Duodenal mucosa (tissue), 2 donors: Measurements from ENCODE around the gene SHH.

Experiments used
- H3K27ac ChIP-seq: one replicate; pipeline ENCODE4 v1.7.0; 2013; ENCODE audit warnings: low read depth, low read length
- H3K27me3 ChIP-seq, 2 donors: one replicate each; pipeline ENCODE4 v1.7.0; 2013; ENCODE audit warnings: low read length in 2 of 2, control low read depth in 1 of 2; ENCODE audit not compliant: insufficient read depth in 2 of 2, control insufficient read depth in 1 of 2
- H3K36me3 ChIP-seq, 2 donors: one replicate each; pipeline ENCODE4 v1.7.0; 2013; ENCODE audit warnings: low read length in 2 of 2, control low read depth in 1 of 2; ENCODE audit not compliant: insufficient read depth in 2 of 2, control insufficient read depth in 1 of 2
- H3K4me1 ChIP-seq, 2 donors: one replicate each; pipeline ENCODE4 v1.7.0; 2013; ENCODE audit warnings: low read length in 2 of 2, control low read depth in 1 of 2; ENCODE audit not compliant: insufficient read depth in 2 of 2, control insufficient read depth in 1 of 2
- H3K4me3 ChIP-seq, 2 donors: one replicate each; pipeline ENCODE4 v1.7.0; 2013; ENCODE audit warnings: low read length in 2 of 2, low read depth in 1 of 2
- H3K9ac ChIP-seq, 2 donors: one replicate each; pipeline ENCODE4 v1.7.0; 2013; ENCODE audit warnings: low read length in 2 of 2, low read depth in 1 of 2
- H3K9me3 ChIP-seq, 2 donors: one replicate each; pipeline ENCODE4 v1.7.0; 2013; ENCODE audit warnings: low read length in 2 of 2, control low read depth in 1 of 2; ENCODE audit not compliant: control insufficient read depth in 1 of 2

Gene SHH

DNA sequence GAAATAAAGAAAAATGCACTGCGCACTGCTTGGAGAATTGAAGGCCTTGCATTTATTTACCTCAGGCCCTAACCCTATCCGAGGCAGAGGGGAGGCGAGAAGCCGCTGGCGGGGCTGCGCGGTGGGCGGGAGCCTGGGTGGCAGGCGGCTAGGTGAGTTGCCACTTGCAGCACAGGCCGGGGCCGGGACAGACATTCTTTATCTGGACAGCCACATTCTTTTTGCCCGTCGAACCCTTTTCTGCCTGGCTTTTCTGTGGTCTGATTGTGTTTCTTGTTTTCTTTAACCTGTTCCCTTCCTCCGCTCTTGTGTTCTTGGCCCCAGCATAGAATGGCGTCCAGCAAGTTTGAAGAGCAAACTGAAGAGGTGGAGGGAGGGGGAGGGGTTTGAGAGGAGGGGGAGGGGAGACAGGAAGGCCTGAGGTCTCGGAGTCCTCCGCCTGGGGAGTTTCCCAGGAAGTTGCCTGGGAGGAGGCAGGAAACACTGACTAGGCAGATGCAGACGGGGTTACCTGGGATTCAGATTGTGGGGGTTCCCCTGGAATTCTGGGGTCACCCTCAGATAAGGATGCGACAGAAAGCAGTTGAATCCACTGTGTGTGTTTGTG, 5.1 kb downstream of the SHH start:
- Histone ChIP-seq H3K4me3 (no peak overlapping the region), H3K9me3 (no peaks in the 10 kb centered on the region), H3K27ac (no peak overlapping the region), H3K36me3 (no peaks in the 10 kb centered on the region), H3K27me3 (peaks cover 23 to 31% of the 10 kb centered on the region in 2 donors), H3K9ac (no peak overlapping the region), H3K4me1 (peaks cover 22 to 34% of the 10 kb centered on the region in 2 donors)

DNA sequence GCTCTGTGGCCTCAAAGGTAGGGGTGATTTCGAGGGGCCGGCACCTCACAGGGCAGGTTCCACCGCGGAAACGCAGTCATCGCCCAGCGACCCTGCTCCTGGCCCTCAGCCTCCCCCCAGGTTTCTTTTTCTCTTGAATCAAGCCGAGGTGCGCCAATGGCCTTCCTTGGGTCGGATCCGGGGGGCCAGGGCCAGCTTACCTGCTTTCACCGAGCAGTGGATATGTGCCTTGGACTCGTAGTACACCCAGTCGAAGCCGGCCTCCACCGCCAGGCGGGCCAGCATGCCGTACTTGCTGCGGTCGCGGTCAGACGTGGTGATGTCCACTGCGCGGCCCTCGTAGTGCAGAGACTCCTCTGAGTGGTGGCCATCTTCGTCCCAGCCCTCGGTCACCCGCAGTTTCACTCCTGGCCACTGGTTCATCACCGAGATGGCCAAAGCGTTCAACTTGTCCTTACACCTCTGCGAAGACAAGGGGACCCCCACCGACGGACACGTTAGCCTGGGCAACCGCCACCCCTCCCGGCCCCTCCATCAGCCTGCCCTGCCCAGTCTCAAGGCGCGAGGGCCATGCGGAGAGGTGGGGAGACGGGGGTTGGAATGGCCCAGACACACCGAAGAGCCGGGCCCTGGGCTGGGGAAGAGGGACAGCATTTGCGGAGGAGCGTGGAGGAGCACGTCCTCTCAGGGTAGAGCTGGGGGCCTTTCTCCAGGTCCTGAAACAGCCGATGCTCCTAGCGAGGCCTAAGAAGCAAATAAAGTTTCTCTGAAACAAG, 6.0 kb downstream of the SHH start:
- H3K27me3 ChIP-seq, result peaks cover 15 to 22% of the 10 kb centered on the region in 2 donors
- peaks cover 13 to 26% of the 10 kb centered on the region in 2 donors for H3K4me1 ChIP-seq
- no peak overlapping the region for H3K27ac ChIP-seq
- no peak overlapping the region for H3K4me3 ChIP-seq
- no peak overlapping the region for H3K9ac ChIP-seq
- no peaks in the 10 kb centered on the region for H3K9me3 ChIP-seq
- no peaks in the 10 kb centered on the region for H3K36me3 ChIP-seq

DNA sequence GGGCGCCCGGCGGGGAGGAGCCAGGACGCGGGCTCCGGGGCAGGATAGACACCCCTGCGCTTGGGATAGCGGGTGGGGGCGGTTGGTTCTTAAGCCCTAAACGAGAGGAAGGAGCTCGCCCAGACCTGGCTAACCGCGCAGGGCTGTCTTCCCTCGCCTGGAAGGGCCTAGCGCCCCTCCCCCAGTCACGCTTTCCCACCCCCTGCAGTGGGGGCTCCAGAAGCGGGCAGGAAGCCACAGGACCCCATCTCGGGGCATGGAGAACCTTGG, 6.5 kb downstream of the SHH start:
- peaks cover 10 to 24% of the 10 kb centered on the region in 2 donors for H3K4me1 ChIP-seq
- no peaks in the 10 kb centered on the region for H3K36me3 ChIP-seq
- no peak overlapping the region for H3K9ac ChIP-seq
- no peak overlapping the region for H3K27ac ChIP-seq
- no peaks in the 10 kb centered on the region for H3K9me3 ChIP-seq
- peaks cover 9 to 19% of the 10 kb centered on the region in 2 donors for H3K27me3 ChIP-seq
- H3K4me3 ChIP-seq, result no peak overlapping the region

DNA sequence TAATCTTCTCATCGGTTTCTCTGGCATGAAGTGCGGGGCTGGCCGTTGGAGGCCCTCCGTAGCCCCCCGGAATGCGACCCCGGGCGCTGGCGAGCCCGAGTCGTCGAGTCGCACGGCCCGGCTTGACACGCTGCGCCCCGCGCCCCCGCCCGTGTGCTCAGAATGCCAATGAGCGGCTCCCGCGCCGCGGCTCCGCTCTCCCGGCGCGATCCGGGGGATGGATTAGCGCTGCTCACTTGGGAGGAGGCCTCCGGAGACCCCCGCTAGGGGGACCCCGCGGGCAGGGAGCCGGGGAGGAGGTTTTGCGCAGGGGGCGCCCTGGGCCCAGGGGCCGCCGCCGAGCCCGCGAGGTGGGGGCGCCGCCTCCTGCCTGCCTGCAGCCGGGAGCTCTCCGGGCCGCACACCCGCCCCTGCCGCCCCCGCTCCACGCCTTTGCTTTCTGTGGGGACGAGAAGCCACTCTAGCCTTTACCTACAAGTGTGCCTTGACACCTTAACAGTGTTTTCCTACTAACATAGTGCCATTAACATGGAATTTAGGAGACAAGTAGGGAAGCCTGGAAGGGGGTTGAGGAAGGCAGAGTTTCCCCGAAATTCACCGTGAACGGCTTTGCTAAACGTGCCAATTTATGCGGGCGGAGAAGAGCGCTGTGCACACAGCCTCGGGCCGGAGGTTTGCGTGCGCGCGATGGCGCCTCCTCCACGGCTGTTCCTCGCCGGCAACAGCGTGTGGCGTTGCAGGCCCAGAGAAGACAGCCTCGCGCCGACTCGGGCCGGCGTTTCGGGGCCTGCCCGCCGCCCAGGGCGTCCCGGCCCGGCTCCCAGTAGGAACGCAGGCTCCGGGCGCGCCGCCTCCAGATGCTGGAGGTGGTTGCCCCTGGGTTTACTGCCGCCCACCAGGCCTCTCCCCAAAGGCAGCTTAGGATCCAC, 7.1 kb downstream of the SHH start:
- no peaks in the 10 kb centered on the region for H3K9me3 ChIP-seq
- H3K27me3 ChIP-seq, result peaks cover 3 to 15% of the 10 kb centered on the region in 2 donors
- H3K9ac ChIP-seq, result no peak overlapping the region
- H3K36me3 ChIP-seq, result no peaks in the 10 kb centered on the region
- H3K4me1 ChIP-seq, result peaks cover 6 to 20% of the 10 kb centered on the region in 2 donors
- peak overlapping the region; percentile 42 to 43 for H3K4me3 ChIP-seq
- H3K27ac ChIP-seq, result no peak overlapping the region

DNA sequence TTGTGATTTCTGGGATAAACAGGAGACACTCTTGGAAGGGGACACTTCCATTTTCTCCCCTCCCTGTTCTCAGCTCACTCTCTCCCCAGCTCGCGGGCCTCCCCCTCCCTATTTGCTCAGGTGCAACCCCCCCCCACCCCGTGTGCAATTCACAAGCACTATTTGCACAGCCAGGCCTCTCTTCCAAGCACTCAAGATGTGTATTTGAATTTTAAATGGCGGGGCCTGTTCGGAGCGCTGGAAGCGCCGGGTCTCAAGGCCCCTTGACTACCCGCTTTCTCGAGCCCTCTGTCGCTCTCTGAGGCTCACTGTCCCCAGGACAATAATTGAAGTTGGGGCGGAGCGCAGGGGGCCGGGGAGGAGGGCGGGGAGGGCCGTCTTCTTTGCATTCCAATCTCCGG, 7.8 kb downstream of the SHH start:
- H3K27me3 ChIP-seq, result peaks cover 0 to 17% of the 10 kb centered on the region in 2 donors
- peaks cover 6 to 17% of the 10 kb centered on the region in 2 donors for H3K4me1 ChIP-seq
- no peak overlapping the region for H3K9ac ChIP-seq
- H3K27ac ChIP-seq, result no peak overlapping the region
- no peak overlapping the region for H3K4me3 ChIP-seq
- no peaks in the 10 kb centered on the region for H3K36me3 ChIP-seq
- H3K9me3 ChIP-seq, result no peaks in the 10 kb centered on the region

DNA sequence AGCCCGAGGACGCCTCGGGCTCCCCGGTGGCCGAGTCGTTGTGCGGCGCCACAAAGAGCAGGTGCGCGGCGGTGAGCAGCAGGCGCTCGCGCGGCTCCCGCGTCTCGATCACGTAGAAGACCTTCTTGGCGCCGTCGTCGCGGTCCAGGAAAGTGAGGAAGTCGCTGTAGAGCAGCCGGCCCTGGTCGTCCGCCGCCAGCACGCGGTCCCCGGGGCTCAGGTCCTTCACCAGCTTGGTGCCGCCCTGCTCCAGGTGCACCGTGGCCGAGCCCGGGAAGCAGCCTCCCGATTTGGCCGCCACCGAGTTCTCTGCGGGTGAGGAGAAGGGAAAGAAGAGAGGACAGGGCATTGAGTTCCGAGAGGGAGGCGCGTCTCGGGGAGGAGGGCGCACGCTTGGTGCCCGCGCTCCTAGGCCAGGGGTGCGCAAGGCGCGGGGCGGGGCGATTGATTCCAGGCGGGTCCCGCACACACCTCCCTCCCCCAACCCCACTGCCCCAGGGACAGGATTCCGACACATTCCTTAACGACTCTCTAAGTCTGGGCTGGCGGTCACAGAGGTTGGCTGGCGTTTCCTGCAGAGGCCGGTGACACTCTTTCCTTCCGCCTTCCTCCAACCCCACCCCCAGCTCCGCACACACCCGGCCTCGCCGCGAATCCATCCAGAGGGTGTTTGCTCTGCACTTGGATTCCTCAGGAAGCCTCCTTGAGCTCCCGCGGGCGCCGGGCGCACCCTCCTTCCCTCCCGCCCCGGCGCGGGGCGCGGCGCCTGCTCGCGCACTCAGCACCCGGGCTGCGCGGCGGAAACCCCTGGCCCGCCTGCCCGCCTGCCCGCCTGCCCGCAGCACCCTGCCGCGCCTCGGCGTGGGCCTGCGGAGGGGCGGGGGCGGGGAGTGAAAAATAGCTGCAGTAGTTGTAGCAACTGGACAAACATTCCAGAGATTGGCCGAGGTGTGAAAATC, 8.6 kb downstream of the SHH start:
- Histone ChIP-seq H3K27me3 (peaks cover 0 to 19% of the 10 kb centered on the region in 2 donors), H3K9me3 (no peaks in the 10 kb centered on the region), H3K36me3 (no peaks in the 10 kb centered on the region), H3K27ac (no peak overlapping the region), H3K4me1 (peaks cover 6 to 17% of the 10 kb centered on the region in 2 donors), H3K4me3 (no peak overlapping the region), H3K9ac (no peak overlapping the region)

DNA sequence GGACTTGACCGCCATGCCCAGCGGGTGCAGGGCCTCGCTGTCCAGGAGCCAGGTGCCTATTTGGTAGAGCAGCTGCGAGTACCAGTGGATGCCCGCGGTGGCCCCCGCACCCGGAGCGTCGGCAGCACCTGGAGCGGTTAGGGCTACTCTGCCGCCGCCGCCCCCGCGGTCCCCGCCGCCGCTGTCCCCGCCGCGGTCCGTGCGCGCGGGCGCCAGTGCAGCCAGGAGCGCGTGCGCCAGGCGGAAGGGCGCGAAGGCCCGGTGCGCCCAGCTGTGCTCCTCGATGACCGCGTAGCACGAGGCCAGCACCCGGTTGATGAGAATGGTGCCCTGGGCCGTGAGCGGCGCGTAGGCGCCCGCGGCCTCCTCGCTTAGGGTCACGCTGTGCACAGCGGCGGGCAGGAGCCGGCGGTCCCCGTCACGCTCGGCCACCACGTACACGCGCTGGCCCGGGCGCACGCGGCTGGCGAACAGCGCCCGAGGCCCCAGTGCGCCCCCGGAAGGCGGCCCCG, 9.3 kb downstream of the SHH start:
- H3K27ac ChIP-seq, result no peak overlapping the region
- H3K4me3 ChIP-seq, result no peak overlapping the region
- no peaks in the 10 kb centered on the region for H3K36me3 ChIP-seq
- H3K27me3 ChIP-seq, result peaks cover 0 to 19% of the 10 kb centered on the region in 2 donors
- peaks cover 6 to 16% of the 10 kb centered on the region in 2 donors for H3K4me1 ChIP-seq
- no peak overlapping the region for H3K9ac ChIP-seq
- H3K9me3 ChIP-seq, result no peaks in the 10 kb centered on the region

DNA sequence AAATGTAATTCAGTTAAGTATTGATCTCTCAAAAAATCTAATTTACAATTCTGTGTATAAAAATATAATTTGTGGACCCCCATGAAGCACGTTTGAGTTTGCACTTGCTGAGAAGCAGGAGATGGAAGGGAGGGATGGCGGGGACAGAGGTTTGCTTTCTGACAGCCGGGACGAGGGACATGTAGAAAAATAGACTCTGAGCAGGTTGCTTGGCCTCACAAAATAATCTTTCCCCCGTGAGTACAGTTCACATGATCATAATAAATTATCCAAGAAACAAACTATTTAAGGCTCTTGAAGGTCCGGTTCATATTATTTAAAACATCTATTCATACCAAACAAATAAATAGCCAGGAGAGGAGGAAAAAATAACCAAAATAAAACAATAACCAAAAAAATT, 10.0 kb downstream of the SHH start:
- no peak overlapping the region for H3K4me3 ChIP-seq
- H3K9me3 ChIP-seq, result no peaks in the 10 kb centered on the region
- H3K9ac ChIP-seq, result no peak overlapping the region
- H3K4me1 ChIP-seq, result peaks cover 0 to 11% of the 10 kb centered on the region in 2 donors
- H3K36me3 ChIP-seq, result no peaks in the 10 kb centered on the region
- peaks cover 0 to 22% of the 10 kb centered on the region in 2 donors for H3K27me3 ChIP-seq
- no peak overlapping the region for H3K27ac ChIP-seq

DNA sequence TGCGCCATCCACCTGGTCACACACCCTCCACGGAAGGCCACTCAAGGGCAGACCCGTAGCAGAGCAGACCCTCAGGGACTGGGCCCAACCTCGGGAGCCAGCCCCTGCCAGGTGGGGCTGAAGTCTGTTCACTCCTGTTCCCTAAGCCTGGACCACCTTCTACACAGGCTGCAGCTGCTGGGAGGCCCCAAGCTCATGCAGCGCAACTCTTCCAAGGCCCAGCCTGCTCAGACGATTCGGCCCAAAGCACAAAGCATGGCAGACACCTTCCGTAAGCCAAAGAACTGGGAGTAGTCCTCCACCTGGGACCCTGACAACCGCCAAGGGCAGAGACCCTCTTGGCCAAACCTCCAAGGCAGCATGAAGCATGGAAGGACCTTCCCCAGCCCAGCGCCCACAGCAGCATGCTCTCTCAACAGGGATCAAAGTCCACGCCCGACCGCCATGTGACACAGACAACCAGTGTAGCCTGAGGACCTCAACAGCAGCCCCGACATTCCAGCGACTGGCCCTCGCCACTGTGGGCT, 11.5 kb downstream of the SHH start:
- H3K36me3 ChIP-seq, result no peaks in the 10 kb centered on the region
- peaks cover 4 to 7% of the 10 kb centered on the region in 2 donors for H3K4me1 ChIP-seq
- no peak overlapping the region for H3K4me3 ChIP-seq
- H3K27me3 ChIP-seq, result peaks cover 0 to 16% of the 10 kb centered on the region in 2 donors
- H3K27ac ChIP-seq, result no peak overlapping the region
- no peak overlapping the region for H3K9ac ChIP-seq
- no peaks in the 10 kb centered on the region for H3K9me3 ChIP-seq
